HepG2 (cell line): ENCODE results near the gene ICAM5. TPM values are rescaled to one million over a fixed set of nuclear protein-coding genes. Genes with fewer than 3 reads are reported as not detected.
A peak's percentile ranks its signal among the peaks of the same experiment; 100 is the strongest.

Experiments
- ATAC-seq: fragments of 200-7000 bp; cut with Tn5 transposase; 3 replicates; pipeline ENCODE4 v1.9.1; 2020; ENCODE audit warnings: mild to moderate bottlenecking, moderate library complexity
- BruUV-seq: library from RNA; stranded (reverse); fragments of 400-500 nt; replicated peaks from 2 replicates; lab custom pipeline; 2021; lab: Mats Ljungman, UMichigan
- CTCF ChIA-PET: fragments of 300-600 bp; formaldehyde crosslinking; extraction: SDS; loops from one replicate; lab custom pipeline; 2021; ENCODE audit warnings: low total read pairs, inconsistent platforms, low intra/inter-chr PET ratio; lab: Yijun Ruan, JAX
- POLR2A ChIA-PET: fragments of 350-600 bp; sonication (Branson Sonifier 250); formaldehyde crosslinking; loops from one replicate; lab custom pipeline; 2020; ENCODE audit warnings: antibody characterized with exemption, inconsistent platforms; lab: Yijun Ruan, JAX
- DNase-seq: peaks from one replicate; pipeline ENCODE4 v3.0.0-alpha.2; 2015; ENCODE audit warnings: low spot score
- FAIRE-seq: peaks from 3 replicates; lab custom pipeline; 2011; peaks lifted over from hg19 to GRCh38; lab: Jason Lieb, UNC
- H2AFZ ChIP-seq: one replicate; pipeline ENCODE4 v1.6.1; 2011; ENCODE audit warnings: low read length, inconsistent platforms
- H3K27ac ChIP-seq: fragments of 300-600 bp; 3 replicates; pipeline ENCODE4 v1.8.0; 2011; ENCODE audit warnings: mixed run types, mild to moderate bottlenecking, mixed read lengths, low read length, inconsistent platforms; ENCODE audit not compliant: insufficient read depth; ENCODE audit errors: extremely low read length
- H3K27me3 ChIP-seq, 2 experiments: fragments of 200-600 bp in 1 of 2; 2 replicates in 1 of 2; 3 replicates in 1 of 2; pipeline versions ENCODE4 v1.6.0 to v1.8.0; 2011; ENCODE audit warnings: low read length in 2 of 2, mild to moderate bottlenecking in 2 of 2, moderate library complexity in 2 of 2, inconsistent platforms in 1 of 2; ENCODE audit not compliant: insufficient read depth in 2 of 2, control insufficient read depth in 1 of 2
- H3K36me3 ChIP-seq, 2 experiments: fragments of 200-600 bp in 1 of 2; replicated peaks in 1 of 2; 2 replicates in 1 of 2; 3 replicates in 1 of 2; pipeline versions ENCODE4 v1.5.1 to v1.8.0; 2011; ENCODE audit warnings: low read length in 2 of 2, inconsistent platforms in 1 of 2; ENCODE audit not compliant: insufficient read depth in 2 of 2, control insufficient read depth in 1 of 2
- H3K4me1 ChIP-seq: 2 replicates; pipeline ENCODE4 v1.5.1; 2012; ENCODE audit warnings: low read length, inconsistent platforms; ENCODE audit not compliant: insufficient read depth
- H3K4me2 ChIP-seq: 2 replicates; pipeline ENCODE4 v1.6.0; 2011; ENCODE audit warnings: low read depth, low read length, inconsistent platforms
- H3K4me3 ChIP-seq, 3 experiments: fragments of 200-600 bp in 1 of 3; sonication (generic), shearing (Covaris generic) in 1 of 3; replicated peaks in 1 of 3; 2 replicates each; pipeline ENCODE4 v1.5.1; 2011 to 2016; ENCODE audit warnings: low read length in 3 of 3, inconsistent platforms in 2 of 3, low read depth in 2 of 3, mild to moderate bottlenecking in 2 of 3, control low read depth in 1 of 3, mixed read lengths in 1 of 3; ENCODE audit not compliant: insufficient read depth in 1 of 3
- H3K79me2 ChIP-seq: one replicate; pipeline ENCODE4 v1.6.1; 2011; ENCODE audit warnings: low read length, inconsistent platforms; ENCODE audit not compliant: insufficient read depth
- H3K9ac ChIP-seq: 2 replicates; pipeline ENCODE4 v1.6.0; 2011; ENCODE audit warnings: mild to moderate bottlenecking, low read depth, low read length, inconsistent platforms; ENCODE audit not compliant: insufficient read depth
- H3K9me3 ChIP-seq: 2 replicates; pipeline ENCODE4 v1.5.1; 2012; ENCODE audit warnings: mild to moderate bottlenecking, low read length
- H4K20me1 ChIP-seq: 2 replicates; pipeline ENCODE4 v1.6.0; 2011; ENCODE audit warnings: inconsistent platforms, mild to moderate bottlenecking, low read length, moderate library complexity; ENCODE audit not compliant: insufficient read depth
- AGO2 ChIP-seq: fragments of 200-400 bp; formaldehyde crosslinking; optimal IDR thresholded peaks from 2 replicates; pipeline ENCODE3; 2017; ENCODE audit warnings: mild to moderate bottlenecking, low read depth, low read length, moderate library complexity
- EHMT2 ChIP-seq: fragments of 200-600 bp; sonication (generic); IDR thresholded peaks from 2 replicates; pipeline ENCODE4 v1.7.0; 2017; ENCODE audit warnings: antibody characterized with exemption, low read depth, low read length, borderline replicate concordance
- MAF1 ChIP-seq: sonication (generic); formaldehyde crosslinking; IDR thresholded peaks from 2 replicates; pipeline ENCODE4 v1.5.0; 2020; ENCODE audit warnings: missing genetic modification reagents, borderline replicate concordance
- PHF5A ChIP-seq: IDR thresholded peaks from one replicate; pipeline ENCODE4 v1.6.1; 2018; ENCODE audit warnings: low read depth, missing genetic modification reagents; ENCODE audit not compliant: unreplicated experiment
- RBM39 ChIP-seq: fragments of 200-400 bp; formaldehyde crosslinking; IDR thresholded peaks from one replicate; pipeline ENCODE4 v1.6.1; 2018; ENCODE audit warnings: antibody characterized with exemption, mild to moderate bottlenecking, low read depth, low read length; ENCODE audit not compliant: poor library complexity, severe bottlenecking
- RFX3 ChIP-seq: IDR thresholded peaks from 2 replicates; pipeline ENCODE4 v1.6.1; 2016; ENCODE audit warnings: missing biosample characterization, missing genetic modification reagents
- SP2 ChIP-seq: sonication (generic); formaldehyde crosslinking; IDR thresholded peaks from 2 replicates; pipeline ENCODE4 v1.5.1; 2020; ENCODE audit warnings: mild to moderate bottlenecking, missing genetic modification reagents
- TRIM24 ChIP-seq: sonication (generic); formaldehyde crosslinking; IDR thresholded peaks from 2 replicates; pipeline ENCODE4 v1.8.0; 2022; ENCODE audit warnings: mild to moderate bottlenecking, missing genetic modification reagents
- ZMAT3 ChIP-seq: sonication (generic); formaldehyde crosslinking; conservative IDR thresholded peaks from 2 replicates; pipeline ENCODE4 v1.7.0; 2021; ENCODE audit warnings: missing genetic modification reagents
- ZNF225 ChIP-seq: sonication (generic); formaldehyde crosslinking; IDR thresholded peaks from 2 replicates; pipeline ENCODE4 v1.4.0; 2020; ENCODE audit warnings: mild to moderate bottlenecking, missing genetic modification reagents
- ZNF629 ChIP-seq: sonication (generic); formaldehyde crosslinking; conservative IDR thresholded peaks from 2 replicates; pipeline ENCODE4 v1.5.0; 2020; ENCODE audit warnings: missing genetic modification reagents
- ZNF75D ChIP-seq: sonication (generic); formaldehyde crosslinking; IDR thresholded peaks from 2 replicates; pipeline ENCODE4 v1.8.1; 2023; ENCODE audit warnings: missing genetic modification reagents, mild to moderate bottlenecking, borderline replicate concordance
- WGBS: methylation state at CpG from one replicate; pipeline ENCODE4 v1.1.6; 2017; ENCODE audit warnings: low lambda C conversion rate; 5-methylcytosine and 5-hydroxymethylcytosine counted together
- in situ Hi-C: cut with HindIII; loops from 2 replicates; pipeline ENCODE4 v1.10.0; 2017; ENCODE audit warnings: low pct_unique_long_range_greater_than_20kb; ENCODE audit not compliant: extremely low pct_ligation_motif_present
- intact Hi-C: fragments of 100-400 bp; cut with micrococcal nuclease; formaldehyde crosslinking; loops from one replicate; pipeline ENCODE4 v1.10.0; 2022; ENCODE audit not compliant: unreplicated experiment
- polyA plus RNA-seq, 8 experiments: library from polyadenylated mRNA; depleted of rRNA in 3 of 8; stranded (reverse) in 7 of 8; unstranded in 1 of 8; fragments of >200 nt; fragmentation: Illumina TruSeq in 4 of 8; extraction: Trizol in 4 of 8; gene quantifications; 2 replicates each; pipeline versions ENCODE4 v1.2.1 to v1.2.3, GENCODE V29; 2011 to 2016; ENCODE audit warnings: low read depth in 4 of 8, missing spikeins in 1 of 8, mixed read lengths in 1 of 8; ENCODE audit not compliant: insufficient read depth in 1 of 8
- total RNA-seq, 5 experiments: library from RNA; depleted of rRNA; stranded (reverse); fragments of >200 nt; fragmentation: Illumina TruSeq; extraction: Trizol; gene quantifications; 2 replicates each; pipeline ENCODE4 v1.2.3, GENCODE V29; 2016; ENCODE audit warnings: low read depth in 1 of 5
- TF ChIP-seq, protein P1 (sequence below): sonication (generic); formaldehyde crosslinking; IDR thresholded peaks from 2 replicates; pipeline ENCODE4 v1.5.0; 2020; ENCODE audit warnings: missing genetic modification reagents, mild to moderate bottlenecking, borderline replicate concordance
- TF ChIP-seq, protein P2 (sequence below): sonication (generic); formaldehyde crosslinking; conservative IDR thresholded peaks from 2 replicates; pipeline ENCODE4 v1.8.0; 2022; ENCODE audit warnings: missing genetic modification reagents

The ICAM5 gene
- total and polyA plus RNA-seq, 2 of the 13 experiments (the other 11 are each of a cell fraction or from before 2014, with no cell fraction given): 0.46 to 1.6 TPM

DNA sequence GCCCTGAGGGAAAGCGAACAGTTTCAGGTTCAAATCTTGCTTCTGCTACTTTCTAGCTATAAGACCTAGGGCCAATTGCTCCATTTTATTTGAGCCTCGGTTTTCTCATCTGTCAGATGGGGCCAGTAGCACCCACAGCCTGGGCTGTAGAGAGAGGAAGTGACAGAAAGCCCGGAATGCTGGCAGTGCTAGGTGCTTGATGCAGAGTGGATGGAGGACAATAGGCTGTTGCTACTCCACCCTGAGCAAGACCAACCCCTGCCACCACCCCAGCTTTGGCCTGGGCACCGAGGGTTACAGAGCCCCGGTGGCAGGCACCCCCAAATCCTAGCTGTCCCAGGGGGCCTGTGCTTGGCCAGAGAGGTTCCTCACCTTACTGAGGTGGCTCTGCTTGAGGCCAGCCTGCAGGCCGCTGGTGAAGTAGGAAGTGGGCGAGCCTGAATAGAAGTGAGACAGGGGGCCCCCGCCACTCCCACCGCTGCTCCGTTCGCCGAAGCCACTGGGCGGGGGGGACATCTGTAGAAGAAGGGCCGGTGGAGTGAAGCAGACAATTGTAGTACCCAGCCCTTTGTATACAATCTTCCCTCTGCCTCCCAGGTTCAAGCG is 28.2 kb downstream of the ICAM5 start:
- no peaks in the 10 kb centered on the region; the same call in 1 of the 2 replicates for H4K20me1 ChIP-seq
- BruUV-seq: no TSS peak
- FAIRE-seq (no peak), ATAC-seq (no peak), DNase-seq (no peak)
- intact Hi-C loops (no loop called here), in situ Hi-C loops (no loop called here)
- no peaks in the 10 kb centered on the region; a peak in 1 of 5 replicates for H3K27me3 ChIP-seq
- peaks cover 17% of the 10 kb centered on the region for H3K4me1 ChIP-seq
- peak; percentile 73 for TF ChIP-seq ZNF629 (CRISPR knock-in tag)
- peak; percentile 49 for TF ChIP-seq AGO2
- no peak for TF ChIP-seq RBM39
- no peak for TF ChIP-seq EHMT2
- no peak for TF ChIP-seq SP2 (CRISPR knock-in tag)
- ChIA-PET CTCF (no interaction called here), POLR2A (interaction anchor here (1.3 to 5.1 kb wide), 2 partner anchors 14 to 16 kb away, joined by 4 to 24 read pairs; partner anchors contain the start of gene RAVER1)
- H3K27ac ChIP-seq: no peak overlapping the region
- H3K36me3 ChIP-seq: peaks cover 24 to 50% of the 10 kb centered on the region in 2 experiments
- H3K9me3 ChIP-seq: no peaks in the 10 kb centered on the region
- no peak overlapping the region for H3K4me2 ChIP-seq
- no peak overlapping the region for H3K9ac ChIP-seq
- peaks cover 5% of the 10 kb centered on the region for H3K79me2 ChIP-seq
- WGBS: 96% methylated on average over 14 of the region's 15 CpGs
- H2AFZ ChIP-seq: no peak overlapping the region
- H3K4me3 ChIP-seq: no peak overlapping the region

DNA sequence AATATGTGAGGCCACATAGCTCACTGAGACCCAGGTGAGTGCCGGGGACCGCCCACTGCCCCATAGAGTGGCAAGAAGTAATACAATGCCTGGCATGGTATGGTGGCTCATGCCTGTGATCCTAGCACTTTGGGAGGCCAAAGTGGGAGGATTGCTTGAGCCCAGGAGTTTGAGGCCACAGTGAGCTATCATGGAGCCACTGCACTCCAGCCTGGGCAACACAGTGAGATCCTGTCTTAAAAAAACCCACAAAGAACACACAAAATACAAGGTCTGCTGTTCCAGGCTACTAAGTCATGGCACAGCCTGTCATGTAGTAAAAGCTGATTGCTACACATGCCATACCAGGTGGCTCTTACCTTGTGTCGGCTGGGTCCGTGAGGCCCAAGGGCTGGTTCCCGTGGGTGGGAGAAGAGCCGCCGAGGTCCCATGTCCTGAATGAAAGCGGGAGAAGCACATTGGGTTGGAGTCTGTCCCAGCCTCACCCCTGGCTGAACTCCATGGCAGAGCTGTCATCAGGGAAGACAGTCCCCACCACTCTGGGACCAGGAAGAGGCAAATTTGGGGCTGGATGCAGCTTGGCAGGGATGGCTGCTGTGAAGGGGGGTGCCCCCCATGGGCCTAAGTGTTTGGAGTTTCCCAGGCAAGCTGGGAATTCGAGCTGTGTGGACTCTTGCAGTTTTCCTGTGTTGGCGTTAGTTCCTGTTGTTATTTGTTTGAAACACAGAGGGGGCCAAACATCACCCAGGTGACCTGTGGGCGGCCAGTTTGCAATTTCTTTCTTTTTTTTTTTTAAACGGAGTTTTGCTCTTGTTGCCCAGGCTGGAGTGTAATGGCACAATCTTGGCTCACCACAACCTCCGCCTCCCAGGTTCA is 29.3 kb downstream of the ICAM5 start:
- CTCF ChIA-PET: no interaction called here
- no peak overlapping the region for H3K9ac ChIP-seq
- intact Hi-C loops: no loop called here
- no peak for TF ChIP-seq ZMAT3 (CRISPR knock-in tag)
- TF ChIP-seq RFX3 (CRISPR knock-in tag): no peak
- no peak for TF ChIP-seq TRIM24 (CRISPR knock-in tag)
- TF ChIP-seq, protein P1, sequence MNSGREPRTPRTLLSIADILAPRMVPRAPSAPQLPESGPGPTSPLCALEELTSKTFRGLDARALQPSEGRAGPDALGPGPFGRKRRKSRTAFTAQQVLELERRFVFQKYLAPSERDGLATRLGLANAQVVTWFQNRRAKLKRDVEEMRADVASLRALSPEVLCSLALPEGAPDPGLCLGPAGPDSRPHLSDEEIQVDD (CRISPR knock-in tag): no peak
- TF ChIP-seq MAF1 (CRISPR knock-in tag): no peak
- TF ChIP-seq PHF5A: no peak
- no peak for TF ChIP-seq ZNF225
- TF ChIP-seq ZNF75D: no peak
- TF ChIP-seq, protein P2, sequence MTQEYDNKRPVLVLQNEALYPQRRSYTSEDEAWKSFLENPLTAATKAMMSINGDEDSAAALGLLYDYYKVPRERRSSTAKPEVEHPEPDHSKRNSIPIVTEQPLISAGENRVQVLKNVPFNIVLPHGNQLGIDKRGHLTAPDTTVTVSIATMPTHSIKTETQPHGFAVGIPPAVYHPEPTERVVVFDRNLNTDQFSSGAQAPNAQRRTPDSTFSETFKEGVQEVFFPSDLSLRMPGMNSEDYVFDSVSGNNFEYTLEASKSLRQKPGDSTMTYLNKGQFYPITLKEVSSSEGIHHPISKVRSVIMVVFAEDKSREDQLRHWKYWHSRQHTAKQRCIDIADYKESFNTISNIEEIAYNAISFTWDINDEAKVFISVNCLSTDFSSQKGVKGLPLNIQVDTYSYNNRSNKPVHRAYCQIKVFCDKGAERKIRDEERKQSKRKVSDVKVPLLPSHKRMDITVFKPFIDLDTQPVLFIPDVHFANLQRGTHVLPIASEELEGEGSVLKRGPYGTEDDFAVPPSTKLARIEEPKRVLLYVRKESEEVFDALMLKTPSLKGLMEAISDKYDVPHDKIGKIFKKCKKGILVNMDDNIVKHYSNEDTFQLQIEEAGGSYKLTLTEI (CRISPR knock-in tag): no peak

More for the DNA sequence above, 29.3 kb downstream of the ICAM5 start:
- no TSS peak for BruUV-seq
- no peak for ATAC-seq
- peaks cover 5% of the 10 kb centered on the region for H3K79me2 ChIP-seq
- H3K4me1 ChIP-seq: peaks cover 17% of the 10 kb centered on the region
- H3K36me3 ChIP-seq: peaks cover 29 to 61% of the 10 kb centered on the region in 2 experiments
- POLR2A ChIA-PET: interaction anchor here (5.1 kb wide), 1 partner anchor 15 kb away, joined by 24 read pairs; the partner anchor contains the start of gene RAVER1
- 93% methylated on average over 13 of the region's 13 CpGs for WGBS
- H3K27me3 ChIP-seq: no peaks in the 10 kb centered on the region; a peak in 1 of 5 replicates
- H3K27ac ChIP-seq: no peak overlapping the region
- in situ Hi-C loops: no loop called here
- no peaks in the 10 kb centered on the region; the same call in 1 of the 2 replicates for H4K20me1 ChIP-seq
- H3K4me2 ChIP-seq: no peak overlapping the region
- H2AFZ ChIP-seq: no peak overlapping the region
- no peak for FAIRE-seq
- no peaks in the 10 kb centered on the region for H3K9me3 ChIP-seq
- DNase-seq: no peak
- H3K4me3 ChIP-seq: no peak overlapping the region
